Activated B cell treated with CpG ODN at 0.5 μM for 24 hours (primary cell): ENCODE results near the gene OR9A4. TPM values are rescaled to one million over a fixed set of nuclear protein-coding genes. Genes with fewer than 3 reads are reported as not detected.
"Not testable (repeated sequence)": the region's sequence is repeated elsewhere in the genome, so short reads cannot be mapped to it uniquely, and the experiment has no call there.

Experiments
- ATAC-seq: fragments of 200-7000 bp; cut with Tn5 transposase; one replicate; pipeline ENCODE4 v1.10.0; 2021; ENCODE audit warnings: low read depth, mild to moderate bottlenecking, moderate library complexity
- CTCF ChIA-PET: fragments of 350-600 bp; sonication (Branson Sonifier 250); formaldehyde crosslinking; loops from one replicate; lab custom pipeline; 2021; ENCODE audit warnings: antibody characterized with exemption; lab: Charles Lee
- POLR2A ChIA-PET: fragments of 350-600 bp; sonication (Branson Sonifier 250); formaldehyde crosslinking; loops from one replicate; lab custom pipeline; 2021; ENCODE audit warnings: antibody characterized with exemption; lab: Charles Lee
- DNase-seq: peaks from one replicate; pipeline ENCODE4 v3.0.0; 2022
- H3K27ac Mint-ChIP-seq: one replicate; pipeline ENCODE4 v1.8.0; 2020; ENCODE audit warnings: mixed read lengths
- H3K27me3 Mint-ChIP-seq: one replicate; pipeline ENCODE4 v1.8.0; 2021; ENCODE audit warnings: mixed read lengths
- H3K36me3 Mint-ChIP-seq: one replicate; pipeline ENCODE4 v1.8.0; 2021; ENCODE audit warnings: low read depth, mixed read lengths
- H3K4me1 Mint-ChIP-seq: one replicate; pipeline ENCODE4 v1.8.0; 2021; ENCODE audit warnings: mixed read lengths
- H3K4me3 Mint-ChIP-seq: one replicate; pipeline ENCODE4 v1.8.0; 2020; ENCODE audit warnings: mild to moderate bottlenecking, mixed read lengths
- H3K9me3 Mint-ChIP-seq: one replicate; pipeline ENCODE4 v1.8.0; 2020; ENCODE audit warnings: mixed read lengths
- CTCF ChIP-seq: fragments of 200-600 bp; IDR thresholded peaks from one replicate; pipeline ENCODE4 v1.8.0; 2022; ENCODE audit warnings: antibody characterized with exemption, mild to moderate bottlenecking
- intact Hi-C: fragments of 100-400 bp; cut with micrococcal nuclease; formaldehyde crosslinking; loops from one replicate; pipeline ENCODE4 v1.15.1; 2024
- total RNA-seq: library from RNA; stranded (reverse); gene quantifications from 2 replicates; pipeline ENCODE4 v1.2.3, GENCODE V29; 2022

OR9A4 gene
- total RNA-seq, 1 donor from 2014 or later: not detected

- H3K4me3 Mint-ChIP-seq: no peak overlapping the region
- H3K9me3 Mint-ChIP-seq: no peaks in the 10 kb centered on the region
- DNase-seq (no peak), ATAC-seq (no peak)
- no peak for TF ChIP-seq CTCF
- no peaks in the 10 kb centered on the region for H3K27me3 Mint-ChIP-seq
- H3K27ac Mint-ChIP-seq: no peak overlapping the region
- no peaks in the 10 kb centered on the region for H3K4me1 Mint-ChIP-seq
- POLR2A ChIA-PET: no interaction called here
- CTCF ChIA-PET: no interaction called here
- H3K36me3 Mint-ChIP-seq: no peaks in the 10 kb centered on the region
- intact Hi-C loops: no loop called here
These were observed 24.9 kb upstream of the OR9A4 start for GRCh38 chr7:141891336-141891735.

GRCh38 chr7:141899366-141899765 lies 16.8 kb upstream of the OR9A4 start:
- H3K4me3 Mint-ChIP-seq, H3K27ac Mint-ChIP-seq, H3K4me1 Mint-ChIP-seq, CTCF ChIA-PET, ATAC-seq, H3K27me3 Mint-ChIP-seq, H3K36me3 Mint-ChIP-seq, DNase-seq, H3K9me3 Mint-ChIP-seq, POLR2A ChIA-PET, intact Hi-C loops: not testable (repeated sequence)

- DNase-seq: no peak
- intact Hi-C loops: no loop called here
- no peaks in the 10 kb centered on the region for H3K27me3 Mint-ChIP-seq
- ATAC-seq: no peak
- ChIA-PET POLR2A (no interaction called here), CTCF (no interaction called here)
- no peaks in the 10 kb centered on the region for H3K9me3 Mint-ChIP-seq
- no peaks in the 10 kb centered on the region for H3K4me1 Mint-ChIP-seq
- no peak overlapping the region for H3K4me3 Mint-ChIP-seq
- TF ChIP-seq CTCF: no peak
- H3K36me3 Mint-ChIP-seq: no peaks in the 10 kb centered on the region
- no peak overlapping the region for H3K27ac Mint-ChIP-seq
These were observed 9.9 kb upstream of the OR9A4 start for GRCh38 chr7:141906285-141906684.

GRCh38 chr7:141911391-141911790 lies 4.8 kb upstream of the OR9A4 start:
- H3K27ac Mint-ChIP-seq: no peak overlapping the region
- H3K4me1 Mint-ChIP-seq: no peaks in the 10 kb centered on the region
- POLR2A ChIA-PET: no interaction called here

GRCh38 chr7:141915565-141915964 lies 634 bp upstream of the OR9A4 start:
- Mint-ChIP-seq H3K4me1 (no peaks in the 10 kb centered on the region), H3K27me3 (no peaks in the 10 kb centered on the region), H3K36me3 (no peaks in the 10 kb centered on the region), H3K9me3 (no peaks in the 10 kb centered on the region), H3K4me3 (no peak overlapping the region), H3K27ac (no peak overlapping the region)
- ChIA-PET POLR2A (no interaction called here), CTCF (no interaction called here)
- ATAC-seq (no peak), DNase-seq (no peak)
- intact Hi-C loops: no loop called here
- no peak for TF ChIP-seq CTCF

More at GRCh38 chr7:141911391-141911790, 4.8 kb upstream of the OR9A4 start:
- CTCF ChIA-PET: no interaction called here
- no peak overlapping the region for H3K4me3 Mint-ChIP-seq
- ATAC-seq (no peak), DNase-seq (no peak)
- no peaks in the 10 kb centered on the region for H3K36me3 Mint-ChIP-seq
- no peaks in the 10 kb centered on the region for H3K9me3 Mint-ChIP-seq
- intact Hi-C loops: no loop called here
- H3K27me3 Mint-ChIP-seq: no peaks in the 10 kb centered on the region
- TF ChIP-seq CTCF: no peak

- no peak overlapping the region for H3K4me3 Mint-ChIP-seq
- ATAC-seq (no peak), DNase-seq (no peak)
- no peaks in the 10 kb centered on the region for H3K27me3 Mint-ChIP-seq
- no peaks in the 10 kb centered on the region for H3K9me3 Mint-ChIP-seq
- intact Hi-C loops: no loop called here
- H3K27ac Mint-ChIP-seq: no peak overlapping the region
- TF ChIP-seq CTCF: no peak
- ChIA-PET POLR2A (no interaction called here), CTCF (no interaction called here)
- no peaks in the 10 kb centered on the region for H3K36me3 Mint-ChIP-seq
- H3K4me1 Mint-ChIP-seq: no peaks in the 10 kb centered on the region
These were observed 4.1 kb downstream of the OR9A4 start for GRCh38 chr7:141920281-141920680.
